DND-41 (cell line): ENCODE data around the gene IRX5.

Experiments used
- ATAC-seq: fragments of 200-7000 bp; cut with Tn5 transposase; 3 replicates; pipeline ENCODE4 v1.9.1; 2021; ENCODE audit warnings: low read depth; ENCODE audit not compliant: insufficient read depth
- DNase-seq: peaks from one replicate; pipeline ENCODE4 v3.0.0-alpha.2; 2020
- H2AFZ ChIP-seq: 2 replicates; pipeline ENCODE4 v1.6.0; 2012; ENCODE audit warnings: low read depth, low read length
- H3K27ac ChIP-seq: 2 replicates; pipeline ENCODE4 v1.5.1; 2012; ENCODE audit warnings: low read length, inconsistent platforms
- H3K27me3 ChIP-seq: fragments of 200-600 bp; sonication (generic); 2 replicates; pipeline ENCODE4 v1.6.0; 2012; ENCODE audit warnings: low read length, mild to moderate bottlenecking, inconsistent platforms; ENCODE audit not compliant: insufficient read depth, poor library complexity
- H3K36me3 ChIP-seq: 2 replicates; pipeline ENCODE4 v1.5.1; 2012; ENCODE audit warnings: low read length, inconsistent platforms; ENCODE audit not compliant: insufficient read depth
- H3K4me1 ChIP-seq: 2 replicates; pipeline ENCODE4 v1.5.1; 2012; ENCODE audit warnings: mild to moderate bottlenecking, low read length; ENCODE audit not compliant: insufficient read depth
- H3K4me2 ChIP-seq: 2 replicates; pipeline ENCODE4 v1.6.0; 2012; ENCODE audit warnings: mild to moderate bottlenecking, moderate library complexity, low read length, inconsistent platforms; ENCODE audit not compliant: insufficient read depth
- H3K4me3 ChIP-seq, 2 experiments: fragments of 200-600 bp in 1 of 2; shearing (Covaris generic) in 1 of 2; 2 replicates each; pipeline ENCODE4 v1.5.1; 2012 to 2016; ENCODE audit warnings: inconsistent platforms in 2 of 2, low read length in 2 of 2, mild to moderate bottlenecking in 2 of 2, low read depth in 1 of 2, moderate library complexity in 1 of 2
- H3K79me2 ChIP-seq: 2 replicates; pipeline ENCODE4 v1.6.0; 2012; ENCODE audit warnings: low read length, inconsistent platforms; ENCODE audit not compliant: insufficient read depth
- H3K9ac ChIP-seq: 2 replicates; pipeline ENCODE4 v1.6.0; 2012; ENCODE audit warnings: low read depth, mild to moderate bottlenecking, inconsistent platforms, low read length, moderate library complexity
- H3K9me3 ChIP-seq: 2 replicates; pipeline ENCODE4 v1.5.1; 2012; ENCODE audit warnings: low read length, moderate library complexity, mild to moderate bottlenecking, inconsistent platforms; ENCODE audit not compliant: insufficient read depth, severe bottlenecking
- H4K20me1 ChIP-seq: 2 replicates; pipeline ENCODE4 v1.6.0; 2012; ENCODE audit warnings: low read length; ENCODE audit not compliant: insufficient read depth
- CTCF ChIP-seq: IDR thresholded peaks from 2 replicates; pipeline ENCODE4 v1.5.1; 2012; ENCODE audit warnings: borderline replicate concordance, low read length, moderate library complexity, mild to moderate bottlenecking; ENCODE audit not compliant: poor library complexity, severe bottlenecking; ENCODE audit errors: extremely low read depth
- EZH2 ChIP-seq: IDR thresholded peaks from 3 replicates; pipeline ENCODE4 v1.6.1; 2012; ENCODE audit warnings: borderline replicate concordance, low read depth, mild to moderate bottlenecking, moderate library complexity, low read length, inconsistent platforms; ENCODE audit not compliant: severe bottlenecking

Gene IRX5

GRCh38 chr16:54940279-54940604 is 9.6 kb downstream of the IRX5 start:
- Histone ChIP-seq H3K27me3 (no peaks in the 10 kb centered on the region), H3K4me1 (peaks cover 10% of the 10 kb centered on the region), H3K36me3 (peaks cover 41% of the 10 kb centered on the region), H2AFZ (no peak overlapping the region), H3K4me3 (no peak overlapping the region), H4K20me1 (peaks cover 46% of the 10 kb centered on the region), H3K79me2 (peaks cover 45% of the 10 kb centered on the region), H3K9me3 (no peaks in the 10 kb centered on the region), H3K27ac (no peak overlapping the region), H3K9ac (no peak overlapping the region), H3K4me2 (no peak overlapping the region)
- ATAC-seq (no peak), DNase-seq (no peak)
- TF ChIP-seq EZH2 (no peak), CTCF (no peak)

GRCh38 chr16:54942353-54942943 is 11.8 kb downstream of the IRX5 start:
- Histone ChIP-seq H4K20me1 (peaks cover 28% of the 10 kb centered on the region), H3K4me3 (no peak overlapping the region), H2AFZ (no peak overlapping the region), H3K27me3 (no peaks in the 10 kb centered on the region), H3K36me3 (peaks cover 20% of the 10 kb centered on the region), H3K4me1 (no peaks in the 10 kb centered on the region), H3K9me3 (no peaks in the 10 kb centered on the region), H3K4me2 (no peak overlapping the region), H3K79me2 (peaks cover 23% of the 10 kb centered on the region), H3K27ac (no peak overlapping the region), H3K9ac (no peak overlapping the region)
- TF ChIP-seq CTCF (peak; percentile 5), EZH2 (no peak)
- ATAC-seq (no peak), DNase-seq (no peak)

- DNase-seq (no peak), ATAC-seq (no peak)
- no peaks in the 10 kb centered on the region for H3K27me3 ChIP-seq
- TF ChIP-seq EZH2 (no peak), CTCF (no peak)
- no peak overlapping the region for H2AFZ ChIP-seq
- H3K36me3 ChIP-seq, result peaks cover 7% of the 10 kb centered on the region; the same call in 1 of the 2 replicates
- no peak overlapping the region for H3K4me2 ChIP-seq
- H3K9me3 ChIP-seq, result no peaks in the 10 kb centered on the region
- peaks cover 12% of the 10 kb centered on the region for H4K20me1 ChIP-seq
- H3K79me2 ChIP-seq, result peaks cover 10% of the 10 kb centered on the region; the same call in 1 of the 2 replicates
- no peaks in the 10 kb centered on the region for H3K4me1 ChIP-seq
- no peak overlapping the region for H3K27ac ChIP-seq
- no peak overlapping the region for H3K4me3 ChIP-seq
- H3K9ac ChIP-seq, result no peak overlapping the region
Measured at GRCh38 chr16:54944002-54944401, 13.3 kb downstream of the IRX5 start.

- no peaks in the 10 kb centered on the region for H3K36me3 ChIP-seq
- H3K27ac ChIP-seq, result no peak overlapping the region
- no peaks in the 10 kb centered on the region for H3K9me3 ChIP-seq
- peaks cover 5% of the 10 kb centered on the region; the same call in 1 of the 2 replicates for H4K20me1 ChIP-seq
- H3K9ac ChIP-seq, result no peak overlapping the region
- no peak for ATAC-seq
- no peak for DNase-seq
- no peaks in the 10 kb centered on the region for H3K4me1 ChIP-seq
- 0 out of 2 replicates have a peak, but pooled peaks cover 4% of the 10 kb centered on the region for H3K79me2 ChIP-seq
- no peak for TF ChIP-seq EZH2
- no peak for TF ChIP-seq CTCF
- no peaks in the 10 kb centered on the region for H3K27me3 ChIP-seq
- no peak overlapping the region for H2AFZ ChIP-seq
- H3K4me2 ChIP-seq, result no peak overlapping the region
- H3K4me3 ChIP-seq, result no peak overlapping the region
Measured at GRCh38 chr16:54945063-54945462, 14.4 kb downstream of the IRX5 start.
